GM18909 (cell line): ENCODE measurements around the gene WWOX.

ENCODE experiments used
- ATAC-seq: cut with Tn5 transposase; IDR thresholded peaks from one replicate; pipeline ENCODE4 v1.9.1; 2021; ENCODE audit warnings: mild to moderate bottlenecking; ENCODE audit not compliant: unreplicated experiment, poor library complexity

WWOX gene

DNA sequence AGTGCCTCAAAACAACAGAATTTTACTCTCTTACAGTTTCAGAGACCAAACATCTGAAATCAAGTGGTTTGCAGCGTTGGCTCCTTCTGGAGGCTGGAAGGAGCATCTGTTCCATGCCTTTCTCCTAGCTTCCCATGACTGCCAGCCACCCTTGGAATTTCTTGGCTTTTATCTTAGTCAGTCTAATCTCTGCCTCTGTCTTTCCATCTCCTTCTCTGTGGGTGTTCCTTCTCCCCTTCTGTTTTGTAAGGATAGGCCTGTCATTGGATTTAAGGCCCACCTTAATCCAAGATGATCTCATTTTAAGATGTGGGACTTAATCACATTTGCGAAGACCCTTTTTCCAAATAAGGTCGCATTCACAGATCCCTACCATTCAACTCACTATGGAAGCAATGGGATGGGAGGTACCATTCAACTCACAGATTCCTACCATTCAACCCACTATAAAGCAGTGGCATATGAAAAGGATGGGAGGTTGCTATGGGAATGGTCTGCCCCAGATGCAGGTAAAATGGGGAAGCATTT, 321.8 kb downstream of the WWOX start:
- ATAC-seq, result no peak

GRCh38 chr16:78425281-78425680, 325.8 kb downstream of the WWOX start:
- ATAC-seq, result no peak

GRCh38 chr16:78425891-78426510, 326.5 kb downstream of the WWOX start:
- no peak for ATAC-seq

DNA sequence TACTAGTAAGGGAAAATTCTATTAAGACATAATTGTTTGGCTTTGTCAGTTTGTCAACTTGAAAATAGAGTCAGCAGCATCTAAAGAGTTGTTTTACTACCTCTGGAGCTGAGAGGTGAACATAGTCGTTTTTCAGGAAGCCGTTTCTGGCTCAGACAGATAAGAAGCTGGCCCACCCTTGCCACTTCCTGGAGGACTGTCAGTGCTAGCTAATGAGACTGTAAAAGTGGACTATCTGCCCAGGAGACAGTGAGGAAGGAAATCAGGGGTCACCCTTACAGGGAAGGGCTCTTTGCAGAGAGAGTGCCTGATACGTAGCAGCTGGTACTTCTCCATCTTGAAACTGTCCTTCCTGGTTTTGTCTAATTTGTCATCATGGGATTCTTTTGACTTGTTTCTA, 328.7 kb downstream of the WWOX start:
- no peak for ATAC-seq

GRCh38 chr16:78430281-78430680, 330.8 kb downstream of the WWOX start:
- ATAC-seq, result no peak

- ATAC-seq, result no peak
Measured at GRCh38 chr16:78431004-78431670, 331.7 kb downstream of the WWOX start.

GRCh38 chr16:78431701-78432100, 332.2 kb downstream of the WWOX start:
- no peak for ATAC-seq

DNA sequence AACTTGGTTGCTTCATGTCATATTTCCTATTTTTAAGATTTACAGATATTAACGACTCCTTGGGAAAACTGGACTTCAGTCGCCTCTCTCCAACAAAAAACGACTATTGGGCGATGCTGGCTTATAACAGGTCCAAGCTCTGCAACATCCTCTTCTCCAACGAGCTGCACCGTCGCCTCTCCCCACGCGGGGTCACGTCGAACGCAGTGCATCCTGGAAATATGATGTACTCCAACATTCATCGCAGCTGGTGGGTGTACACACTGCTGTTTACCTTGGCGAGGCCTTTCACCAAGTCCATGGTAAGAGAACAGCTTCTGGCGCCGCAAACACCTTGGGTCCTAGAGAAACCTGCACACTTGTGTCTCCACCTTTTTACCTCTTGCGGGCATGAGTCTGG, 333.0 kb downstream of the WWOX start:
- ATAC-seq, result no peak

DNA sequence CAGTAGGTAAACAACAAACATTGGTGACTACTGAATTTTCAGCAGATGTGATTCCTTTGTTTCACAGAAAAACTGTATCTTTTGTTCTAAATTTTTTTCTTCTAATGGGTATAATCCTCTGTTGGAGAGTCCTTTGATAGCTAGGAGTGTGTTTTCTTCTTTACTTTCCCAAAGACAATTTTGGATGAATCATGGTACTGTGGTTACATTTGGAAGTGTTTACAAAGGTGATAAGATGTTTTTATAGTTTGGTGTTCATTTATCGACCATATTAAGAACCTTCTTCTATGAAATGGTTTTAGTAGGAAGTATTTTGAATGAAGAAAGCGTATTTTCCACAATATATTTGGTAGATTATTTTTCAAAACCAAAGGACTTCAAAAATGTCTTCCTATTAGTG, 333.7 kb downstream of the WWOX start:
- no peak for ATAC-seq

GRCh38 chr16:78434401-78434800, 334.9 kb downstream of the WWOX start:
- no peak for ATAC-seq

DNA sequence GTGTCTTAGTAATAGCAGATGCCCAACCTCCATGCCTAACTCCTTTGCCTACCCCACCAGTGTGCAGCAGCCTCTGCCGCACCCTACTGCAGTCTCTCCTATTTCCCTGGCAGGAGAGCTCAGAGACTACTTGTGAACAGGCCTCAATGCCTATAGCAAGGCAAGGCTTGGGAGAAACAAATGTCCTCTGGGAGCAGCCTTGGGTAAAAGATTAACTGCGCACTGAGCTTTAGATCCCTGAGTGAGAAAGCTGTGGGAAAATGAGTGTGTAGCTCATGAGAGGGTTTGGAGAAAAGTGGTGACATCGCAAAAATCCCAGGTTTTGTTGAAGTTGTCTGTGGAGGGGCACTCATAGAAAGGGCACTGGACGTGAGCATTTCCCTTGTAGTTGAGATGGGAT, 335.8 kb downstream of the WWOX start:
- ATAC-seq, result no peak

- no peak for ATAC-seq
Measured at GRCh38 chr16:78436023-78436422, 336.6 kb downstream of the WWOX start.

DNA sequence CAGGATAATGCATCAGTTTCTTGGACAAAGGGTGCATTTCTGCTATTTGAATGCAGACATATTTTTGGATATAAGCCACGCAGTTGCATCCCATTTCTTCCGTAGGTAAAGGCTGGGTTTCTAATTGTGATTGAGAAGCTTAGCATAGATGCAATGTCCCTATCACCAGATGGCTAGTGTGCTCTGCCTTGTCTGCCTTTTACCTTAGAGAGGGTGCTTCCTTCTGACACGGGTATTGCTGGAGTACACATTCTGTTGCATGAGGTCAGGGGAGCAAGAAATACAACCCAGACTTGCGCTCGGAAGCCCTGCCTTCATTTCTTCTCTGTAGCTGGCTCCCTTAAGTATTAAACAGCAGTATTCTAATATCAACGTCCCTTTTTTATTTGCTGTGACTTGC, 337.4 kb downstream of the WWOX start:
- no peak for ATAC-seq

GRCh38 chr16:78437352-78437968, 338.0 kb downstream of the WWOX start:
- no peak for ATAC-seq

DNA sequence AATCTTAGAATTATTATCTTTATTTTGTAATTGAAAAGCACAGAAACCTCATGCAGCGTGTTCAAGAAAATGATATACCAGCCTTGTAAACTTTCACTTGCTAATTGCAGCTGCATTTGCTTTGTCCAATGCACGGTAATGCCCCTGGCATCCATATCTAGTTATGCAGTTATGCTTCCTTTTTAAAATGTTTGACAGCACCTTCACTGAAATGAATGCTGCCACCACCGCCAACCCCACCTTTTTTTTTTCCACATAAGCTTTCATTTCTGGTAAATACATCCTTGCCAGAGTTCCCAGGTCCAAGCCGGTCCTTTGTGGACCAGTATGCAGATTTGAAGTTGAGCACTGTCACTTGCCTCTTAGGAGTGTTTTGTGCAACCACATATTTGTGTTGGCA, 338.8 kb downstream of the WWOX start:
- ATAC-seq, result no peak

DNA sequence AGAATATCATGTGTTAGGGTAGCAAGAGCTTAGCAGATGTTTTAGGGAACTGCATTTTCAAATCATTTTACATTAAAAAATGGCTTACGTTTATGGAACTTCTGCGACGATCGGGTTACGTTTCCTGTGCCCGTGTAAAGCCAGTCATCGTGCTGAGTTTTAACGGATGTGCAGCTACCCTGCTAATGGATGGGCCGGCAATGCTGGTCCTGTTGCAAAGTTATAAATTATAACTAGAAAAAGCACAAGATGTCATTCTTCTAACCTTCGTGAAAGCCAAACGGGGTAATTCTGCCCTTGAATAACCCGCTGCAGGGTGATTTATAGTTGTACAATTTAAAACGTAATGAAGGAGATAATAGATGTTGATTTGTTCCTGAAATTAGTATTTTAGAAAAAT, 339.2 kb downstream of the WWOX start:
- no peak for ATAC-seq

DNA sequence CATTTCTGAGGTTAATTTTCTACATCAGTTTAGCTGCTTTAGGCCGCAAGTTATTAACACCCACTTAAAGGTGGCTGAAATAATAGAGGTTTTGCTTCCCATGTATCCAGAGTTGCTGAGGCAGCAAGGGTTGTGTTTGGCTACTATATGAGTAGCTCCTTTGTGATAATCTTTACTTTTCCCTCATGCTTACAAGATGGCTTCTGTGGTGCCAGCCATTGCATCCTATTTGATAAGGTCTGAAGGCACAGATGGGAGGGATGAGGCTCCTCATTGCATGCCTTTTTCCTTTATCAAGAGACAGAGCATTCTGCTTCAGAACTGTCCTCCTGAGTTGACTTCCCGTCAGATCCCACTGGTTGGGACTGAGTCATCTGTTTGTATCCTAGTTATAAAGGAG, 340.2 kb downstream of the WWOX start:
- ATAC-seq, result no peak

DNA sequence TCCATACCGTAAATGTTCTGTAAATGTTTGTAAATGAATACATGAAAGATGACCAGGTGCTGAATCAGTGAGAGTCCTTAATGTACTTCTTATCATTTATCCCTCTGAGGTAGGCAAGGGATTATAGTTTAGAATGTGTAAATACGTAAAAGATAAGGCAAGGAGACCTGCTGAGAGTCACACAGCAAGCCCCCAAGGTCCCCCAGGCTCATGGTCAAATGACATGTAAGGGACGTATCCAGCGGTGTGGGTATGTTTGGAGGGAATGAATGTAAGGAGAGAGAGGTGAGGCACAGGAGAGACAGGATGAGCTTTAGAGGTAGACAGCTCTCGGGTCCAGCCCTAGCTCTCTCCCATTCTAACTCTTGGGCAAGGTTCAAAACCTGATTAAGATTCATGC, 341.8 kb downstream of the WWOX start:
- no peak for ATAC-seq

DNA sequence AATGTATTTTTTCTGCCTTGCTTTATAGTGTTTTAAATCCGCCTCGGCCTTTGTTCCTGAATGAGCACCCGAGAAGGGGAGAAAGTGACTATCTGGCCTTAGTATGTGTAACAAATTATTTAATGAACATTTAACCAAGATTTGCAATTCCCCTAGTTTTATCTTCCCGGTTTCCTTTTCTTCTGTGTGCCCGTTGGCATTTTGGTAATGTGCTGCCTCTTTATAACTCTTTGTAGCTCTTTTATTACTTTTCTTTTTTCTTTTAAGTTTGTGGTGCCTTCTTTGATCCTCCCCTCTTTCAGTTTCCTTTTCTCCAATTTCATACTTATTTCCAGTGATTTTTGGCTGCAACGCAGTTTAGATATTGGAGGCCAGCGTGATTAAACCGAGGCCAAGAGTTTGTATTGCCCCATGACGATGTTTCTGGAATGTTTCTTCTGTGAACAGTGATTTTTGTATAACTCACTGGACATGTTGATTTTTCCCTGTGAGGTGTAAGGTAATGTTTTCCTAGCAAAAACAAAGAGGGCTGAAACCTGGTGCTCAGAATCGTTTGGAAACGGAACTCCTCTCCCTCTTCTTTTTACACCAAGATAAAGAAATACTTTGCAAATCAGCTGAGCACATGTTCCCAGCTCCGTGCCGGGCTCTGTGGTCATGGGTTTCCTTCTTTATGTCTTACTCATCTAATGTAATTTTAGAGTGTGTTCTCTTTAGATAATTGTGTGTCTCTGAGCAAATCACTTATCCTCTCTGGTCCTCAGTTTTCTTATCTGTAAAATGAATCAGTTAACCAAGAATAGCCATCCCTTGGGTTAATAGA, 344.3 kb downstream of the WWOX start:
- ATAC-seq, result no peak

GRCh38 chr16:78445818-78446217, 346.4 kb downstream of the WWOX start:
- no peak for ATAC-seq

DNA sequence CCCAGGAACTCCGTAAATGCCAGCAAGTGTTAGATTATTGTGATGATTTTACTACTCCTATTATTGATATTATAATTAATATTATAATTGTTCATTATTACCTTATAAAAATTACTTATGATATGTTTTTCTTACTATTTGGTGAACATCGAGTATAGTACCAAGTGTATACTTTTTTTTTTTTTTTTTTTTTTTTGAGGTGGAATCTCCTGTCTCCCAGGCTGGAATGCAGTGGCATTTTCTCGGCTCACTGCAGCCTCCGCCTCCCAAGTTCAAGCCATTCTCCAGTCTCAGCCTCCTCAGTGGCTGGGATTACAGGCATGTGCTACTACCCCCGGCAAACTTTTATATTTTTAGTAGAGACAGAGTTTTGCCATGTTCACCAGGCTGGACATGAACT, 347.0 kb downstream of the WWOX start:
- ATAC-seq, result no peak
